Measurements from ENCODE around the gene SPDYA.

Gene SPDYA

GRCh38 chr2:28828382-28828781, 17.7 kb downstream of the SPDYA start:
- DNase-seq = no peak

GRCh38 chr2:28833740-28834470, 23.3 kb downstream of the SPDYA start:
- DNase-seq = no peak

GRCh38 chr2:28835781-28836180, 25.1 kb downstream of the SPDYA start:
- no peak for DNase-seq

- DNase-seq = no peak
These were observed 28.3 kb downstream of the SPDYA start for GRCh38 chr2:28838971-28839370.

- DNase-seq = no peak
These were observed 31.4 kb downstream of the SPDYA start for GRCh38 chr2:28842042-28842441.

- DNase-seq = no peak
These were observed 44.6 kb downstream of the SPDYA start for GRCh38 chr2:28855193-28855592.

GRCh38 chr2:28855977-28856376, 45.3 kb downstream of the SPDYA start:
- DNase-seq = no peak

- no peak for DNase-seq
These were observed 58.0 kb downstream of the SPDYA start for GRCh38 chr2:28868611-28869010.

- peak; percentile 32 for DNase-seq
These were observed 59.0 kb downstream of the SPDYA start for GRCh38 chr2:28869494-28870145.

GRCh38 chr2:28870146-28870891, 59.7 kb downstream of the SPDYA start, which contains the start of gene TRMT61B:
TSS of gene TRMT61B (minus strand) at chr2:28870309. CDS start at chr2:28870277, 32 bp downstream.
- DNase-seq = peak; percentile 97

GRCh38 chr2:28871620-28872019, 61.0 kb downstream of the SPDYA start:
- DNase-seq = no peak

- DNase-seq = no peak
These were observed 69.6 kb downstream of the SPDYA start for GRCh38 chr2:28880193-28880592.

GRCh38 chr2:28893488-28893887, 82.9 kb downstream of the SPDYA start:
- DNase-seq = no peak

GRCh38 chr2:28894470-28895188, 84.0 kb downstream of the SPDYA start, which contains the start of gene WDR43:
TSS of gene WDR43 (plus strand) at chr2:28894667. CDS start at chr2:28894699, 32 bp downstream.
- peak; percentile 98 for DNase-seq

GRCh38 chr2:28895189-28895893, 84.7 kb downstream of the SPDYA start:
- peak; percentile 28 for DNase-seq

- no peak for DNase-seq
These were observed 86.3 kb downstream of the SPDYA start for GRCh38 chr2:28896906-28897305.

GRCh38 chr2:28898048-28898447, 87.4 kb downstream of the SPDYA start:
- DNase-seq = no peak

Data from CD4-positive, alpha-beta T cell treated with Interleukin-17A for 4 hours (primary cell).